HG02970 (cell line): Measurements from ENCODE around the gene VEGFB.

Experiments used
- ATAC-seq: cut with Tn5 transposase; IDR thresholded peaks from one replicate; pipeline ENCODE4 v1.9.1; 2021; ENCODE audit warnings: mild to moderate bottlenecking, moderate library complexity, moderate number of reproducible peaks; ENCODE audit not compliant: unreplicated experiment, low FRiP score

The VEGFB gene

DNA sequence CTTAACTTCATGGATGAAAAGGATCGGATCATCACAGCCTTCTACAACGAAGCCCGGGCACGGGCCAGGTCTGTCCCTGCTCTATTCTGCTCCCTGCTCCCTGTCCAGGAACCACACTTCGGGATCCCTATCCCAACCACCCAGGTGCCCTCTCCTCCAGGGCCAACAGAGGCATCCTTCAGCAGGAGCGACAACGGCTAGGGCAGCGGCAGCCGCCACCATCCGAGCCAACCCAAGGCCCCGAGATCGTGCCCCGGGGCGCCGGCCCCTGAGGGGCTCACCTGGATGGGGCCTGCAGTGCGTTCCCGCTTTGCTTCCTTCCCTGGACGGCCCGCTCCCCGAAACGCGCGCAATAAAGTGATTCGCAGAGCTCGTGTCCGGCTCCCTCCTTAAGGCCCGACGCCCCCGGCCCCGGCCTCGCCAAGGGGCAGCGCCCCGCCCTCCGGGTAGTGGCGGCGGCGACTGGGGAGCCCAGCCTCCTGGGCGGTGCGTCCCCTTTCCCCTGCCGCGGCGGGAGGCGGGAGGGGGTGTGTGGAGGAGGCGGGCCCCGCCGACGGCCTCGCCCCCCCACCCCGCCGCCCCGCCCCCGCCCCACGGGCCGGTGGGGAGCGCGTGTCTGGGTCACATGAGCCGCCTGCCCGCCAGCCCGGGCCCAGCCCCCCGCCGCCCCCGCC lies at the start of gene VEGFB:
VEGFB (plus strand) TSS at position 672 of the 674 bp plus-strand sequence. CDS start 250 bp downstream, outside the sequence.
- ATAC-seq, result peak; percentile 38

DNA sequence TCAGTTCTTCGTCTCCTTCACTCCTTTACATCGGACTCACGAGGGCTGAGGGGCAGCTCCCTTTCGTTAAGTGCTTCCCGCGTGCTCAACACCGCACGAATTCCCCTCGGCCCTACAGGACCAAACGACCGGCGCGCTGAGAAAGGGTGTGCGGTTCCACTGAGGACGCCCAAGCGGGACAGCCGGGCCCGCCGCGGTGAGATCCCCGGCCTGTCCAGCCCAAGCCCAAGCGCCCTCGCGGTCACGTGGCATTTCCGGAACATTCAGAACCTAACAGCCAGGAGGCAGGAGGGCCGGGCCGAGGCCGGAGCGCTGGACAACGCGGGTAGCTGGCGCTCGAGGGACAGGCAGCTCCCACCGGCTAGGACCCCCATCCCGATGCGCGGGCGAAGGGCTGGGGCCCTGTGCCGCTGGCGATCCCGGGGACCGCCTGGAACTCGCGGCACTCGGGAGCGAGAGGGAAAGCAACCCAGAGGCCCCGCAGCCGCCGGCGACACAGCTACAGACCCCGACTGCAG lies 49.1 kb upstream of the VEGFB start:
- ATAC-seq, result peak; percentile 32

- peak; percentile 83 for ATAC-seq
Observed at GRCh38 chr11:64185693-64186491, 48.5 kb upstream of the VEGFB start, which contains the start of gene STIP1. Gene STIP1 (plus strand): TSS chr11:64186171. CDS start chr11:64186262, 91 bp downstream.

DNA sequence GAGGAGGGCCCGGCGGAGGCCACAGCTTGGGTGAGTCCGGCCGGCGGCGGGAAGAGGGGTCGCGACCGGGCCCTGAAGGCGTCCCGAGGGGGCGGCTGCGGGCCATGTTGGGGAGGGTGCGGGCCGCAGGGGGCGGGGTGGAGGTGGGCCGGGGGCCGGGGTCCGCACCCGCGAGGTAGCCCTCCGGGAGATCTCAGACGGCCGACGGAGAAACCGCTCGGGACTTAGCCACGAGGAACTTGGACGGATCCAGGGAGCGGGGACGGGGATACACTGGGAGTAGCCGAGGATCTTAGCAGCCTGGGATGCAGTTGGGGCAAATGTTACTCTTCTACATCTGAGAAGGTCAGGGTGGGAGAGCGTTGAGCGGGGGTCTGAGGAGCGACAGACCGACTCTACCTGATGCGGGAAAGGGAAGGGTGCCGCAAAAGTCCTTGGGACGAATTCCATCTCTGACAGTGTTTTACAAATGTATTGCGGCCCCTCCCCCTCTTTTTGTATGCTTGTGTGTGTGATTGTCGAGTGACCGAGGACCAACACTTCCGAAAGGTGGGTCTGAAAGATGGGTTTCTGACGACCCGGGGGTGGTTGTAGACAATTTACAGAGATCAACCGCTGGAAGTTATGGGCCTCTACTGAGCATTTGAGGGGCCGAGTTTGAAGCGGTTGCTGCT lies 47.8 kb upstream of the VEGFB start:
- peak; percentile 6 for ATAC-seq

- ATAC-seq, result no peak
Observed at GRCh38 chr11:64192434-64192833, 42.0 kb upstream of the VEGFB start.

DNA sequence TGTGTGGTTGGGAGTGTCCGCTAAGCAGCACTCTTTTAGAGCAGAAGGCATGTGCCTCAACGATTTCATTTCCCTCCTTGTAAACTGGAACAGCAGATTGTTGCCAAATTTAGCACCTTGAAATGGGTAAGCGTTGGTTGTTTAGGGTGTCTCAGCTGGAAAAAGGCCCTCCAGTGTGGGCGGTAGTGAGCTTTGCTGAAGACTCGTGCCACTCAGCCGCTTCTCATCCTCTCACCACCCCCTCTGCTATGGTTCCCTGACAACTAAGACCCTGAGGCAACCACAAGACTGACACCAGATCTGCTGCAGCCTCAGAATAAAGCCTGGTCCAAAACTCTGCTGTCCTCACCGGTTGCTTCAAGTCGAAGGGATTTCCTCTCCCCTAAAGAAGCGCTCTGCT lies 37.8 kb upstream of the VEGFB start:
- no peak for ATAC-seq

DNA sequence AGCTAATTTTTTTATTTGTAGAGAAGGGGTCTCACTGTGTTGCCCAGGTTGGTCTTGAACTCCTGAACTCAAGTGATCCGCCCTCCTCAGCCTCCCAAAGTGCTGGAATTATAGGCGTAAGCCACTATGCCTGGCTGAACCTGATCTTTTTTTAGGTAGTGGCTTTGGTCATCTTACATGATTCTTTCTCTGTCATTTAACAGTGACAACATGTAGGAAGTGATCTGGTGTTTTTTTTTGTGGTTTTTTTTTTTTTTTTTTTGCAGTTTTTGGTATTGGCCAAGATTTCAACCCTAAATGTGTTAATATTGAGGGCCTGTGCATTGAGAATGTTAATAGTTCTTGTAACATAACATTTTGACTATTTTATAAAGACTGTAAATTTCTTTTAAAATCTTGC lies 35.9 kb upstream of the VEGFB start:
- ATAC-seq, result no peak

GRCh38 chr11:64201543-64201942 lies 32.8 kb upstream of the VEGFB start:
- no peak for ATAC-seq

DNA sequence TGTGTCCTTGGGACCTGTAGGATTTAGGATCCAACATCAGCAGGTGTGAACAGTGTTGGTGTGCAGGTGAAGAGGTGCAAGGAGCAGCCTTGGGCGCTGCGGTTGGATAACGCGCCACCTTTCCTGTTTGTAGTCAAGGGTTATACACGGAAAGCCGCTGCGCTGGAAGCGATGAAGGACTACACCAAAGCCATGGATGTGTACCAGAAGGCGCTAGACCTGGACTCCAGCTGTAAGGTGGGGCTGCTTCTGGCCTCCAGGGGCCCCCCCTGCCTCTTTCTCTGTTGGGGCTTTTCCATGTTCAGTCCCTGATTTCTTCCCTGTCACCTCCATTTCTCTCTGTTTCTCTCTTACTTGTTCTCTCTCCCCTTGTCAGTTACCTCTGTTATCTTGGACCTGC lies 31.4 kb upstream of the VEGFB start:
- no peak for ATAC-seq

- no peak for ATAC-seq
Observed at GRCh38 chr11:64203421-64204079, 30.8 kb upstream of the VEGFB start.

DNA sequence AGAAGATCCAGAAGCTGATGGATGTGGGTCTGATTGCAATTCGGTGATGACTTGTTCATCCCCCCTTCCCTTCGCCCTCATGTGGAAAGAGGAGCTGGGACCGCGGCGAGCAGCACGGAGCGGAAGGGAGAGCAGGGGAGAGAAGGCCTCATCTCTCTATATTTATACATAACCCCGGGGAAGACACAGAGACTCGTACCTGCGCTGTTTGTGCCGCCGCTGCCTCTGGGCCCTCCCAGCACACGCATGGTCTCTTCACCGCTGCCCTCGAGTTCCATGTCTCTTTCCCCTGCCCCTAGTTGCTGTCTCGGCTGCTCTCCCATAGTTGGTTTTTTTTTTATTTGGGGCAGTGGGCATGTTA lies 30.3 kb upstream of the VEGFB start:
- ATAC-seq, result no peak

DNA sequence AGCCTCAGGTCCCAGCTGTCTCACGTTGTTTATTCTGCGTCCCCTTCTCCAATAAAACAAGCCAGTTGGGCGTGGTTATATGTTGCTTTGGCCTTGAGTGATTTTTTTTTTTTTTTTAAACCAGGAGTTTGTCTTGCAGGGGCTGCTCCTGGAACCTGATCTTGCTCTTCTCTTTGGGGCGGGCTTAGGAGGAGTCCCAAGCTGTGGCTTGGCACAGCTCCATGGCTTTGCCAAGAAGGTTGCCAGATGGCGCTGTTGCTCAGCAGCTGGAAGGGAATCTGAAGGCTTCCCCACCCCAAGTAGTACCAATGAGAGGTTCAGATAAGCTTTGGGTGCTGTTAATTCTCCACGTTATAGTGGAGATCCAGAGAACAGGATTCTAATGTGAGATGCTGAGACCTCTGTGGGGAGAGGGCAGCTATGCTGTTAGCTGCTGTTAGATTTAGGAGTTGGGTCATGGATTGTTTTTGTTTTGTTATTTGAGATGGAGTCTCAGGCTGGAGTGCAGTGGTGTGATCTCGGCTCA lies 29.9 kb upstream of the VEGFB start:
- ATAC-seq, result no peak

DNA sequence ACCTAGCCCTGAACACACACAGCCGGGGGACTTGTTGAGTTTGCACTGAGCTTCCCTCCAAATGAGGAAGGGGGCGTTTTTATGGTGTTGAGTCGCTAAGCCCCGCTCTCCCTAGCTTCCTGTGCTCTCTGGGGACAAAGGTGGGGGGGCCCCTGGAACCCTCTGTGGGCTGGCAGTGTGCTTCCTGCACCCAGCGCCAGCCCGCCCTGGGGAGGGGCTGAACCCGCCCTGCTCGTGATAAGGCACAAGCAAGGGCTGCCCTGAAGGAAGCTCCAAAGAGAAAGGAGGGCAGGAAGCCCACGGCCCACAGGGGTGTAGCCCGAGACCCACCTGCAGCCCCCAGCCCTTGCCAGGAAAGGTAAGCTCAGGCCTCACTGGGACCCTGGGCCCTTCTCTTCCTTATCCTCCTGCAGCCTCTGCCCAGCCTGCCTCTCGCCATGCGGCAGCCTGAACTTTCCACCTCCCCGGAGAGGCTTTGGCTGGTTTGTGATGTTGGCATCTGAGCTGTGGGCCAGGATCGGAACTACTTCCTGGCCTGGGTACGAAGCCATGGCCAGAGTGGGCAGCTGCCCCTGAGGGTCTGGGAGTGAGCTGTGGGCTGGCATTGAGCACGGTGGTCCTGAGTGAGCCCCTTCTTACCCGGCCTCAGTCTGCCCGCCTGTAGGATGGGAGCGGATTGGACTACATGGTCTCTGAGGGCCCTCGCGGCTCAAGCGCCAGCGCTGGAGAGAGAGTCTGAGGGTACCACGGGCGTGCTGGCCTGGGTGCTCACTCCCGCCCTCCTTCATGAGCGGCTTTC lies 27.7 kb upstream of the VEGFB start, which contains the start of gene FERMT3:
FERMT3 (plus strand) TSS at position 265 of the 799 bp plus-strand sequence. CDS start 644 bp downstream, outside the sequence.
- no peak for ATAC-seq

GRCh38 chr11:64207256-64208085 lies 26.9 kb upstream of the VEGFB start:
- ATAC-seq, result peak; percentile 33

GRCh38 chr11:64208086-64208795 lies 26.1 kb upstream of the VEGFB start:
- no peak for ATAC-seq

GRCh38 chr11:64208796-64209562 lies 25.4 kb upstream of the VEGFB start:
- no peak for ATAC-seq

DNA sequence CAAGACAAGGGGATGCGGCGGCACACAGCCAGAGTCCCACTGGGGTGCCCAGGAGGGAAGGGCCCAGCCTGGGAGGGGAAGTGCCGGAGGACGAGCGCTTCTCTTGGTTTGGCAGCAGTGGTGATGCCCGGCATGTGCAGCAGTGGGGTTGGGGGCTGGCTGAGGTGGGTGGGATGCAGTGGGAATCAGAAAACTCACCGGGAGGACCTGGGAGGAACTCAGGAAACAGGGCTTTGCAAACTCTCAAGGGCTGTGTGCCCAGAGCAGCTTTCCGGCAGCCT lies 24.9 kb upstream of the VEGFB start:
- ATAC-seq, result no peak
